Transverse colon (tissue), 4 donors: ENCODE data around the gene NEK4. TPM values are rescaled to one million over a fixed set of nuclear protein-coding genes. Genes with fewer than 3 reads are reported as not detected.

ENCODE experiments used
- DNase-seq: peaks from one replicate; pipeline ENCODE4 v3.0.0-alpha.2; 2019
- H3K27ac ChIP-seq, 4 donors: fragments of 200-600 bp; sonication (generic); 2 replicates each; pipeline ENCODE4 v1.5.1; 2016 to 2018; ENCODE audit warnings: inconsistent platforms in 4 of 4
- H3K27me3 ChIP-seq: fragments of 200-600 bp; sonication (generic); 2 replicates; pipeline ENCODE4 v1.5.1; 2017; ENCODE audit warnings: inconsistent platforms
- H3K36me3 ChIP-seq, 4 donors: fragments of 200-600 bp; sonication (generic); 2 replicates each; pipeline ENCODE4 v1.5.1; 2017 to 2019; ENCODE audit warnings: inconsistent platforms in 4 of 4
- H3K4me1 ChIP-seq, 4 donors: fragments of 200-600 bp; sonication (generic); 2 replicates each; pipeline ENCODE4 v1.5.1; 2017 to 2020; ENCODE audit warnings: inconsistent platforms in 4 of 4
- H3K4me3 ChIP-seq, 4 donors: fragments of 200-600 bp; sonication (generic); 1 replicate in 1 of 4; 2 replicates in 3 of 4; pipeline versions ENCODE4 v1.5.1 to v1.6.1; 2017 to 2019; ENCODE audit warnings: inconsistent platforms in 4 of 4
- H3K9me3 ChIP-seq, 2 donors: fragments of 200-600 bp; sonication (generic); 2 replicates each; pipeline ENCODE4 v1.5.1; 2017 to 2019; ENCODE audit warnings: inconsistent platforms in 2 of 2
- EP300 ChIP-seq: sonication (generic); formaldehyde crosslinking; IDR thresholded peaks from one replicate; pipeline ENCODE4 v1.6.1; 2017; ENCODE audit warnings: antibody characterized with exemption, low read depth
- POLR2A ChIP-seq: fragments of 450-650 bp; IDR thresholded peaks from one replicate; pipeline ENCODE4 v1.6.1; 2016; ENCODE audit warnings: antibody characterized with exemption, mild to moderate bottlenecking, moderate library complexity
- POLR2AphosphoS5 ChIP-seq, 3 donors: sonication (generic); formaldehyde crosslinking; IDR thresholded peaks; one replicate each; pipeline ENCODE4 v1.6.1; 2016; ENCODE audit warnings: antibody characterized with exemption in 3 of 3
- WGBS, 2 donors: methylation state at CpG; one replicate each; pipeline ENCODE4 v1.1.5; 2018; ENCODE audit warnings: low coverage in 1 of 2; 5-methylcytosine and 5-hydroxymethylcytosine counted together
- in situ Hi-C, 4 donors: fragments of 200-750 bp; cut with MboI; loops; one replicate each; pipeline versions ENCODE4 v1.15.0 to v1.15.1; 2017; ENCODE audit warnings: low sequenced_read_pairs in 3 of 4, low pct_ligation_motif_present in 1 of 4, low pct_unique_long_range_greater_than_20kb in 1 of 4
- intact Hi-C: fragments of 100-400 bp; cut with DNase I; formaldehyde crosslinking; loops from one replicate; pipeline ENCODE4 v1.15.1; 2023; ENCODE audit warnings: low total_unique reads
- total RNA-seq, 4 donors: library from RNA; depleted of rRNA; stranded (reverse); fragments of >200 nt; gene quantifications; one replicate each; pipeline ENCODE4 v1.1.0, GENCODE V29; 2016
- TF ChIP-seq, protein P1 (sequence below), 5 experiments: fragments of 200-600 bp in 3 of 5; fragments of 450-650 bp in 2 of 5; sonication (generic) in 3 of 5; IDR thresholded peaks; 1 replicate in 2 of 5; 2 replicates in 3 of 5; pipeline ENCODE4 v1.5.1; 2016 to 2017; ENCODE audit warnings: antibody characterized with exemption in 5 of 5, inconsistent platforms in 3 of 5, mild to moderate bottlenecking in 2 of 5, moderate library complexity in 1 of 5

The NEK4 gene
- total RNA-seq, 4 donors from 2014 or later: 14.6 to 35.0 (median 22.1) TPM

DNA sequence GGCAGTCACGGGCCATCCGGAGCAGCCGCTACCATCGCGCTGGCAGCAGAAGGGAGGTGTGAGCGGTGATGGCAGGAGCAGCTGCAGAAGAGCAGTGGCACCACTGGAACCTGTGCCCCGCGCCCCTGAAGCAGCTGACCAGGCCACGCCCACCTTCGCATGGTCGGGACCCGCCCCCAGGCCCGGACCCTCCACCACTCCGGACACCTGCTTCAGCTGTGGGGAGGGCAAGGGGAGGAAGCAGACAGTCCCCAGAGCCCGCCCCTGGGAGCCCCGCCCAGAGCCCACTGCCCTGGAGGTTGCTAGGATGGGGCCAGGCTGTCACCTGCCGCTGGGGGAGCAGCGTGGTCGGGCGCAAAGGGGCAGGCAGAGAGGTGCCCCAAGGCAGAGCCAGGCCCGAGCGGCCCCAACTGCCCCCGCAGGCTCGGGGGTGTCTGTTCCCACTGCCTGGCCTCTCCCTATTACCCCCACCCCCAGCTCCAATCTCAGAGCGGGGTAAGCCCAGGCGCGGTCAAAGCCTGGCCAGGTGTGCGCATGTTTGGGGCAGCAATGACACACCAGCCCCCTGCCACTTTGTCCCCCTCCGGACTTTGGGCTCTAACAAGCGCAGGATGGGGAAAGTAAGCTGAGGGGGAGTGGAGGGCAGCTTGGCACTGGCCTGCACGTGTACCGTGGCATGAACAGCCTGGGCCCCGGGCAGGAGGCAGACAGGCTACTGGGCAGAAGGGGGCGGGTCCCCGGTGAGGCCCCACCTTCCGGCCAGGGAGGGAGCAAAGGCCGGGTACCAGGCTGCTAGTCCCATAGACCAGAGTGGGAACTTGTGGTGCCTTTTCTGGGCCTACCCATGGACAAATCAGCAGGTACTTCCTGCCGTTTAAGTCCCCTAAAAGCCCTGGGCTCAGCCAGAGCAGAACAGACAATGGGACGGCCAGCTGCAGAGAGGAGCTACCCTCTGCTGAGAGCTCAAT lies 56.1 kb downstream of the NEK4 start:
- peak overlapping the region in 2 of 4 donors; percentile 20 to 22 for H3K4me3 ChIP-seq
- in situ Hi-C loops (no loop called here), intact Hi-C loops (no loop called here)
- H3K4me1 ChIP-seq: peaks cover 0 to 4% (median 0%) of the 10 kb centered on the region in 4 donors
- no peak overlapping the region for H3K27ac ChIP-seq
- H3K36me3 ChIP-seq: peaks cover 0 to 5% (median 0%) of the 10 kb centered on the region in 4 donors
- DNase-seq: peak; percentile 63
- TF ChIP-seq EP300: no peak
- TF ChIP-seq POLR2A: no peak
- TF ChIP-seq, protein P1, sequence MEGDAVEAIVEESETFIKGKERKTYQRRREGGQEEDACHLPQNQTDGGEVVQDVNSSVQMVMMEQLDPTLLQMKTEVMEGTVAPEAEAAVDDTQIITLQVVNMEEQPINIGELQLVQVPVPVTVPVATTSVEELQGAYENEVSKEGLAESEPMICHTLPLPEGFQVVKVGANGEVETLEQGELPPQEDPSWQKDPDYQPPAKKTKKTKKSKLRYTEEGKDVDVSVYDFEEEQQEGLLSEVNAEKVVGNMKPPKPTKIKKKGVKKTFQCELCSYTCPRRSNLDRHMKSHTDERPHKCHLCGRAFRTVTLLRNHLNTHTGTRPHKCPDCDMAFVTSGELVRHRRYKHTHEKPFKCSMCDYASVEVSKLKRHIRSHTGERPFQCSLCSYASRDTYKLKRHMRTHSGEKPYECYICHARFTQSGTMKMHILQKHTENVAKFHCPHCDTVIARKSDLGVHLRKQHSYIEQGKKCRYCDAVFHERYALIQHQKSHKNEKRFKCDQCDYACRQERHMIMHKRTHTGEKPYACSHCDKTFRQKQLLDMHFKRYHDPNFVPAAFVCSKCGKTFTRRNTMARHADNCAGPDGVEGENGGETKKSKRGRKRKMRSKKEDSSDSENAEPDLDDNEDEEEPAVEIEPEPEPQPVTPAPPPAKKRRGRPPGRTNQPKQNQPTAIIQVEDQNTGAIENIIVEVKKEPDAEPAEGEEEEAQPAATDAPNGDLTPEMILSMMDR (IDR thresholded peaks at IDR 0.05): no peak
- no peak for TF ChIP-seq POLR2AphosphoS5 (IDR thresholded peaks at IDR 0.05)
- H3K27me3 ChIP-seq: no peaks in the 10 kb centered on the region
- H3K9me3 ChIP-seq: no peaks in the 10 kb centered on the region
- 65% methylated on average over 32 of the region's 39 CpGs; no CpG with 5 or more reads in 1 of the 2 donors for WGBS, 2 donors

DNA sequence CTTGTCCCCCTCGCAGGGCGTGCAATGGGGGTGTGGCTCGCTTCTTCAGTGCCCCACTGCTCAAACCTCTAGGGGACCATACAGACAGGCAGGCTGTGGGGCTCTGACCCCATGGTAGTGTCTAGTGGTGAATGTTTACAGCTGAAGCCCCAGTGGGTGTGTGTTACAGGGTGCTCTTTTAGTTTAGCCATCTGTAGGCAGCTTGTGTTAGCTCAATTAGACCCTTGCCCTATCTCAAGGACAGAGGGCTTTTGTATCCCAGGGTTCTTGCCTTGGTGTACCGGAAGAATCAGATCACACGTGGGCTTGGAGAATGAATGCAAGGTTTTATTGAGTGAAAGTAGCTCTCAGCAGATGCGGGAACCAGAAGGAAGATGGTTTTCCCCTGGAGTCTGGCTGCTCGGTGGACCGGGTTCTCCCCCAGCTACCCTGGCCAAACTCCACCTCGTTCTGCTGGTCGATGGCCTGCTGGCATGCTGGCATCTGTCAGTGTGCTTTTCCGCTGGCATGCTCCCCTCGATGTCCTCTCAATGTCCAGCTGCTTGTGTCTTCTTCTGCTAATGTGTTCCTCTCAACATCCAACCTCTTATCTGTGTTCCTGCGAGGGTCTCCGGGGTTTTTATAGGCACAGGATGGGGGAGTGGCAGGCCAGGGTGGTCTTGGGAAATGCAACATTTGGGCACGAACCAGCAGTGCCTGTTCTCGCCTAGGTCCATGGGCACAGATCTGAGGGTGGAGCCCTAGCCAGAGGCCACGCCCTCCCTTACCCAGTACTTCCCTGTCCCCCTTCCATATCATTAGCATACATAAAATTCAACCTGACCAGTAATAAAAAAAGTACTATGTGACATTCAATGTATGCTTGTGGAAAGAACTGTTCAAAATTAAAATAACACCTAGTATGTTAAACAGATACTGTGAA lies 58.2 kb downstream of the NEK4 start:
- TF ChIP-seq EP300: no peak
- Histone ChIP-seq H3K4me1 (peaks cover 3 to 12% (median 6%) of the 10 kb centered on the region in 4 donors), H3K36me3 (peaks cover 0 to 8% (median 0%) of the 10 kb centered on the region in 4 donors), H3K27ac (no peak overlapping the region), H3K9me3 (no peaks in the 10 kb centered on the region), H3K4me3 (no peak overlapping the region), H3K27me3 (no peaks in the 10 kb centered on the region)
- 86 to 95% methylated on average over 9 to 17 of the region's 17 CpGs for WGBS, 2 donors
- no peak for DNase-seq
- intact Hi-C loops: no loop called here
- in situ Hi-C loops: no loop called here

DNA sequence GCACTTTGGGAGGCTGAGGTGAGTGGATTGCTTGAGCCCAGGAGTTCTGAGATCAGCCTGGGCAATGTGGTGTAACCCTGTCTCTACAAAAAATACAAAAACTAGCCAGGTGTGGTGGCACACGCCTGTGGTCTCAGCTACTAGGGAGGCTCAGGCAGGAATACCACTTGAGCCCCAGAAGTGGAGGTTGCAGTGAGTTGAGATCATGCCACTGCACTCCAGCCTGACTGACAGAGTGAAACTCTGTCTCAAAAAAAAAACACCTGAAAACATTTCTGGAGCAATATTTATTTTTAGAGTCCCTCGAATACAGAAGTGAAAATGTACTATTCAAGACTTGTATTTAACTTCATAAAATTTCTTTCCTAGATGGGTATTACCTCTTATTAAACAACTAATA lies 60.2 kb downstream of the NEK4 start:
- Histone ChIP-seq H3K4me1 (peaks cover 12 to 22% (median 16%) of the 10 kb centered on the region in 4 donors), H3K27me3 (no peaks in the 10 kb centered on the region), H3K9me3 (no peaks in the 10 kb centered on the region), H3K36me3 (peaks cover 0 to 8% (median 0%) of the 10 kb centered on the region in 4 donors), H3K4me3 (no peak overlapping the region), H3K27ac (no peak overlapping the region)
- no peak for DNase-seq
- intact Hi-C loops: no loop called here
- WGBS, 2 donors: 69 to 80% methylated on average over 2 of the region's 2 CpGs
- TF ChIP-seq EP300: no peak
- TF ChIP-seq, protein P1 (IDR thresholded peaks at IDR 0.05): no peak
- no peak for TF ChIP-seq POLR2A
- no peak for TF ChIP-seq POLR2AphosphoS5 (IDR thresholded peaks at IDR 0.05)
- in situ Hi-C loops: no loop called here

DNA sequence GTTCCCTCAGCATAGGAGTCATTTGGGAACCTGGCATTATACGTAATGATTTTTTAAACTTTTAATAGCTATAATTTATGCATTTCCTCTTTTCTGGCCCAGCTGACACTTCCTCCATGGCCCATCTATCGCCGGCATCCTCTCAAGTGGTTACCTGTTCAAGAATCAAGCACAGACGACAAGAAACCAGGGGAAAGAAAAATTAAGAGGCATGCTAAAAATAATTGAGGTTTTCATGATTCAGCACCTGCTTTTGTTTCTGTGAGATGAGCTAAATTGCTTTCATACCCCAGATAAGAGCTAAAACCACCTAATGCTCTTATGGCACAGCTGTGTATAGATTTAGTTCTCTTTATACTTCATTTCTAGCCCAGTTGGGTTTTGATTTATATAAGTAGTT lies 63.2 kb downstream of the NEK4 start:
- peak overlapping the region in 2 of 4 donors; percentile 85 to 91 for H3K4me3 ChIP-seq
- intact Hi-C loops: no loop called here

More for the DNA sequence above, 63.2 kb downstream of the NEK4 start:
- Histone ChIP-seq H3K27me3 (no peaks in the 10 kb centered on the region), H3K36me3 (peaks cover 0 to 8% (median 0%) of the 10 kb centered on the region in 4 donors), H3K27ac (peak overlapping the region in 3 of 4 donors; percentile 17 to 95 (median 94)), H3K9me3 (no peaks in the 10 kb centered on the region), H3K4me1 (peaks cover 12 to 34% (median 28%) of the 10 kb centered on the region in 4 donors)
- 60% methylated on average over 4 of the region's 4 CpGs; no CpG with 5 or more reads in 1 of the 2 donors for WGBS, 2 donors
- TF ChIP-seq EP300 (no peak), POLR2AphosphoS5 (IDR thresholded peaks at IDR 0.05) (no peak), POLR2A (no peak)
- TF ChIP-seq, protein P1 (IDR thresholded peaks at IDR 0.05): no peak
- in situ Hi-C loops: no loop called here
- DNase-seq: no peak
